MCF 10A (cell line): ENCODE measurements around the gene BCL7A. TPM values are rescaled to one million over a fixed set of nuclear protein-coding genes. Genes with fewer than 3 reads are reported as not detected.
A peak's percentile ranks its signal among the peaks of the same experiment; 100 is the strongest.

Experiments
- BruUV-seq: library from RNA; stranded (reverse); fragments of 400-500 nt; replicated peaks from 2 replicates; lab custom pipeline; 2021; lab: Mats Ljungman, UMichigan
- CTCF ChIA-PET: fragments of 300-600 bp; sonication (Branson Sonifier 250); formaldehyde crosslinking; extraction: SDS; loops from one replicate; lab custom pipeline; 2021; ENCODE audit warnings: antibody characterized with exemption, inconsistent platforms; lab: Yijun Ruan, JAX
- POLR2A ChIA-PET: fragments of 300-600, 350-650 bp; sonication (Branson Sonifier 250); formaldehyde crosslinking; extraction: SDS; loops from one replicate; lab custom pipeline; 2020; ENCODE audit warnings: antibody characterized with exemption, inconsistent platforms; lab: Yijun Ruan, JAX
- DNase-seq: peaks from one replicate; pipeline ENCODE4 v3.0.0-alpha.2; 2018; ENCODE audit not compliant: unreplicated experiment
- H3K27ac Mint-ChIP-seq: one replicate; pipeline ENCODE4 v1.8.0; 2022; ENCODE audit warnings: mild to moderate bottlenecking, low read depth, mixed read lengths; ENCODE audit not compliant: unreplicated experiment
- H3K27me3 Mint-ChIP-seq: one replicate; pipeline ENCODE4 v1.8.0; 2022; ENCODE audit warnings: mixed read lengths; ENCODE audit not compliant: insufficient read depth, unreplicated experiment
- H3K36me3 Mint-ChIP-seq: one replicate; pipeline ENCODE4 v1.8.0; 2022; ENCODE audit warnings: mild to moderate bottlenecking, moderate library complexity, mixed read lengths; ENCODE audit not compliant: insufficient read depth, unreplicated experiment
- H3K4me1 Mint-ChIP-seq: one replicate; pipeline ENCODE4 v1.8.0; 2022; ENCODE audit warnings: mixed read lengths; ENCODE audit not compliant: insufficient read depth, unreplicated experiment
- H3K4me3 Mint-ChIP-seq: one replicate; pipeline ENCODE4 v1.8.0; 2022; ENCODE audit warnings: mild to moderate bottlenecking, moderate library complexity, mixed read lengths; ENCODE audit not compliant: unreplicated experiment
- H3K9me3 Mint-ChIP-seq: one replicate; pipeline ENCODE4 v1.8.0; 2022; ENCODE audit warnings: mixed read lengths; ENCODE audit not compliant: unreplicated experiment
- CTCF ChIP-seq: fragments of 200-600 bp; IDR thresholded peaks from one replicate; pipeline ENCODE4 v1.8.0; 2022; ENCODE audit warnings: antibody characterized with exemption, mild to moderate bottlenecking; ENCODE audit not compliant: unreplicated experiment
- intact Hi-C: fragments of 100-400 bp; cut with micrococcal nuclease; formaldehyde crosslinking; loops from 2 replicates; pipeline ENCODE4 v1.14.1; 2022
- total RNA-seq: library from RNA; stranded (reverse); gene quantifications from 2 replicates; pipeline ENCODE4 v1.2.3, GENCODE V29; 2022

Gene BCL7A
- total RNA-seq, 1 experiment from 2014 or later = 18.1 TPM

- H3K36me3 Mint-ChIP-seq = peaks cover 7% of the 10 kb centered on the region
- H3K9me3 Mint-ChIP-seq = peaks cover 11% of the 10 kb centered on the region
- no peak for TF ChIP-seq CTCF
- ChIA-PET CTCF (no interaction called here), POLR2A (interaction anchor here (1.1 to 3.0 kb wide), 2 partner anchors 13 to 27 kb away, joined by 5 to 10 read pairs; no protein-coding TSS in a partner anchor)
- no peak for DNase-seq
- H3K27me3 Mint-ChIP-seq = no peaks in the 10 kb centered on the region
- intact Hi-C loops = no loop called here
- no peak overlapping the region for H3K27ac Mint-ChIP-seq
- no peak overlapping the region for H3K4me3 Mint-ChIP-seq
- H3K4me1 Mint-ChIP-seq = no peaks in the 10 kb centered on the region
- no TSS peak for BruUV-seq
Measured at GRCh38 chr12:122018937-122019336, 2.7 kb upstream of the BCL7A start.

GRCh38 chr12:122020795-122021192, 890 bp upstream of the BCL7A start:
- Mint-ChIP-seq H3K9me3 (peaks cover 11% of the 10 kb centered on the region), H3K27ac (peak overlapping the region; percentile 76), H3K4me3 (peak overlapping the region; percentile 94), H3K27me3 (no peaks in the 10 kb centered on the region), H3K36me3 (peaks cover 7% of the 10 kb centered on the region), H3K4me1 (no peaks in the 10 kb centered on the region)
- DNase-seq = no peak
- POLR2A ChIA-PET = interaction anchor here (0.7 to 4.5 kb wide), 13 partner anchors 8 to 219 kb away, joined by 3 to 44 read pairs (median 5); partner anchors contain the start of gene PSMD9
- CTCF ChIA-PET = interaction anchor here (0.5 to 1.4 kb wide), 7 partner anchors 10 to 613 kb away, joined by 3 to 4 read pairs (median 3); no protein-coding TSS in a partner anchor
- TF ChIP-seq CTCF = no peak
- intact Hi-C loops = loop anchor here (5.0 to 10.0 kb wide), 3 partner anchors 68 to 226 kb away; partner anchors contain the start of genes PSMD9 and RHOF
- BruUV-seq = no TSS peak

GRCh38 chr12:122021193-122021821, 377 bp upstream of the BCL7A start:
- no peak for TF ChIP-seq CTCF
- no peaks in the 10 kb centered on the region for H3K27me3 Mint-ChIP-seq
- DNase-seq = peak; percentile 28
- peaks cover under 1% of the 10 kb centered on the region for H3K4me1 Mint-ChIP-seq
- H3K27ac Mint-ChIP-seq = peak overlapping the region; percentile 76
- ChIA-PET POLR2A (interaction anchor here (0.7 to 4.5 kb wide), 14 partner anchors 9 to 219 kb away, joined by 3 to 44 read pairs (median 4); partner anchors contain the start of gene PSMD9), CTCF (interaction anchor here (0.5 to 1.4 kb wide), 7 partner anchors 10 to 613 kb away, joined by 3 to 4 read pairs (median 3); no protein-coding TSS in a partner anchor)
- H3K36me3 Mint-ChIP-seq = peaks cover 7% of the 10 kb centered on the region
- H3K9me3 Mint-ChIP-seq = peaks cover 11% of the 10 kb centered on the region
- BruUV-seq = no TSS peak
- H3K4me3 Mint-ChIP-seq = peak overlapping the region; percentile 94
- intact Hi-C loops = loop anchor here (5.0 to 10.0 kb wide), 3 partner anchors 69 to 227 kb away; partner anchors contain the start of genes PSMD9 and RHOF
